HFFc6 (cell line): Measurements from ENCODE around the gene NTM. TPM values are rescaled to one million over a fixed set of nuclear protein-coding genes. Genes with fewer than 3 reads are reported as not detected.

Experiments used
- DNase-seq: peaks from one replicate; pipeline ENCODE4 v3.0.0-alpha.2; 2018
- H3K27ac Mint-ChIP-seq: 2 replicates; pipeline ENCODE4 v1.8.0; 2020; ENCODE audit warnings: mild to moderate bottlenecking, mixed read lengths
- H3K27me3 Mint-ChIP-seq: 2 replicates; pipeline ENCODE4 v1.8.0; 2021; ENCODE audit warnings: mild to moderate bottlenecking, moderate library complexity, mixed read lengths; ENCODE audit not compliant: insufficient read depth
- H3K36me3 Mint-ChIP-seq: 2 replicates; pipeline ENCODE4 v1.8.0; 2021; ENCODE audit warnings: low read depth, mixed read lengths
- H3K4me1 Mint-ChIP-seq: 2 replicates; pipeline ENCODE4 v1.8.0; 2020; ENCODE audit warnings: low read depth, mixed read lengths
- H3K4me3 Mint-ChIP-seq: 2 replicates; pipeline ENCODE4 v1.8.0; 2020; ENCODE audit warnings: mild to moderate bottlenecking, moderate library complexity, mixed read lengths
- H3K9me3 Mint-ChIP-seq: 2 replicates; pipeline ENCODE4 v1.8.0; 2020; ENCODE audit warnings: mild to moderate bottlenecking, mixed read lengths
- CTCF ChIP-seq: fragments of 200-600 bp; sonication (generic); IDR thresholded peaks from 2 replicates; pipeline ENCODE4 v1.5.0; 2021; ENCODE audit warnings: antibody characterized with exemption, mild to moderate bottlenecking
- total RNA-seq, 6 experiments: library from RNA; stranded (reverse); fragmentation: NEBNext Ultra II Directional; extraction: Animal tissue kit (Norgen Biotek cat#: 25700); gene quantifications; 2 replicates in 1 of 6; 3 replicates in 5 of 6; pipeline ENCODE4 v1.2.3, GENCODE V29; 2021

NTM gene
- total RNA-seq, 6 experiments from 2014 or later, result 18.3 to 23.6 (median 21.7) TPM

- Mint-ChIP-seq H3K4me1 (peaks cover 39% of the 10 kb centered on the region), H3K4me3 (no peak overlapping the region), H3K27ac (no peak overlapping the region), H3K36me3 (peaks cover 4% of the 10 kb centered on the region; the same call in 1 of the 2 replicates), H3K9me3 (no peaks in the 10 kb centered on the region), H3K27me3 (peaks cover 1% of the 10 kb centered on the region)
- TF ChIP-seq CTCF, result no peak
- DNase-seq, result no peak
Measured at GRCh38 chr11:131904756-131905155, 534.3 kb downstream of the NTM start.

- H3K9me3 Mint-ChIP-seq, result no peaks in the 10 kb centered on the region
- peaks cover 1% of the 10 kb centered on the region for H3K27me3 Mint-ChIP-seq
- H3K4me3 Mint-ChIP-seq, result no peak overlapping the region
- H3K36me3 Mint-ChIP-seq, result peaks cover 4% of the 10 kb centered on the region; the same call in 1 of the 2 replicates
- peak; percentile 44; the same call in 1 of the 2 replicates for TF ChIP-seq CTCF
- no peak overlapping the region for H3K27ac Mint-ChIP-seq
- no peak for DNase-seq
- H3K4me1 Mint-ChIP-seq, result peaks cover 39% of the 10 kb centered on the region
Measured at GRCh38 chr11:131906963-131907362, 536.5 kb downstream of the NTM start.

GRCh38 chr11:131907371-131907770 is 537.0 kb downstream of the NTM start:
- Mint-ChIP-seq H3K9me3 (no peaks in the 10 kb centered on the region), H3K27me3 (peaks cover 3% of the 10 kb centered on the region), H3K27ac (no peak overlapping the region), H3K36me3 (peaks cover 4% of the 10 kb centered on the region; the same call in 1 of the 2 replicates), H3K4me3 (no peak overlapping the region), H3K4me1 (peaks cover 43% of the 10 kb centered on the region)
- no peak for TF ChIP-seq CTCF
- DNase-seq, result no peak

GRCh38 chr11:131908316-131908715 is 537.9 kb downstream of the NTM start:
- Mint-ChIP-seq H3K4me3 (no peak overlapping the region), H3K36me3 (peaks cover 4% of the 10 kb centered on the region; the same call in 1 of the 2 replicates), H3K9me3 (no peaks in the 10 kb centered on the region), H3K4me1 (peaks cover 53% of the 10 kb centered on the region), H3K27ac (no peak overlapping the region), H3K27me3 (peaks cover 3% of the 10 kb centered on the region)
- no peak for TF ChIP-seq CTCF
- no peak for DNase-seq

GRCh38 chr11:131909426-131910177 is 539.2 kb downstream of the NTM start:
- DNase-seq, result no peak
- H3K27ac Mint-ChIP-seq, result peak overlapping the region; percentile 47
- H3K4me3 Mint-ChIP-seq, result peak overlapping the region; percentile 85
- H3K4me1 Mint-ChIP-seq, result peaks cover 66% of the 10 kb centered on the region
- H3K27me3 Mint-ChIP-seq, result peaks cover 3% of the 10 kb centered on the region
- peaks cover 4% of the 10 kb centered on the region; the same call in 1 of the 2 replicates for H3K36me3 Mint-ChIP-seq
- H3K9me3 Mint-ChIP-seq, result no peaks in the 10 kb centered on the region
- no peak for TF ChIP-seq CTCF
